CD4-positive, alpha-beta T cell treated with Interleukin-10 for 1 hour (primary cell): ENCODE results near the gene WDR20.
"Not testable (repeated sequence)": the region's sequence is repeated elsewhere in the genome, so short reads cannot be mapped to it uniquely, and the experiment has no call there.

Experiments used
- DNase-seq: peaks from one replicate; pipeline ENCODE4 v3.0.0-alpha.2; 2020

The WDR20 gene

GRCh38 chr14:102139286-102140026 is at the start of gene WDR20:
Gene WDR20, plus strand, starts transcription at chr14:102139897. Its CDS starts 27 bp downstream, at chr14:102139924.
- peak; percentile 99 for DNase-seq

DNA sequence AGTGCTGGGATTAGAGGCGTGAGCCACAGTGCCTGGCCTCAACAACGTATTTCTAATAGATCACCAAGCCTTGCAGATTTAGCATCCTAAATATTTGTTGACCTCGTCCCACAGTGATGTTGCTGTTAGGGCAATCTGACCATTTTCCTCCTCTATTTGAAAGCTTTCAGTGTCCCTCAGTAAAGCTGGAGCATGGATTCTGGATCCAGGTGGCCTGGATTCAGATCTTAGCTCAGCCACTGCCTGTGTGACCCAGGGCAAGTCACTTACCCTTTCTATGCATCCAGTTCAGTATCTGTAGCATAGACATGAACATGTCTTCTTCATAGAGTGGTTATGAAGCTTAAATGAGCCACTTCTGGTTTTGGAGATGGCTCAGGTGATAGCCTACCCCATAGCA is 49.0 kb upstream of the WDR20 start:
- DNase-seq = no peak

GRCh38 chr14:102092806-102093205 is 46.9 kb upstream of the WDR20 start:
- DNase-seq = no peak

GRCh38 chr14:102094101-102094500 is 45.6 kb upstream of the WDR20 start:
- no peak for DNase-seq

DNA sequence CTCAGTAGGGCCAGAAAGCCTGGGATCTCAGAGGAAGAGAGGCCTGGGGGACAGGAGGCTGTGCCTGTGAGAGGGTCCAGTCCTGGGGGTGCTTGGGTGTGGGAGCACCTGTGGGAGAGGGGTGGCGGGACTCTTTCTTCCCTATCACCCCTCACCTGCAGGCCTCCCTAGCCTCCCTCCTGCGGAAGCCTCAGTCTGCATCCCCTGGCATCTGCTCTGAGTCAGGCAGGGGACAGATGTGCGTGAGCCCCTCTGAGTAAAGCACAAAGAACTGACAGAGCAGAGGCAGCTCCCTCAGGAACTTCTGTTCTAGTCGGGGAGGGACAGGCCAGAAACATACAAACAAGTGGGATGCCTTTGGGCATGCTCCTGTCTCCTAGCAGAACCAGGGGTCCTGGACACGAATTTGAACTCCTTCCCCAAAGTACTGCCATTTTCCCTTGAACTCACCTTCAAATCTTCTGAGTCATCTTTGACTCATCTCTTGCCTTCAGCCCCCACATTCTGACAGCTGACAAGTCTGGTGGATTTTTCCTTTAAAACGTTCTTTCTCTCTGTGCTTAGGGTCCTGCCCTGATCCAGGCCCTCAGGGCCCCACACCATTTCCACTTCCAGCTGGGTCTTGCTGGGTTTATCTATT is 44.3 kb upstream of the WDR20 start:
- no peak for DNase-seq

DNA sequence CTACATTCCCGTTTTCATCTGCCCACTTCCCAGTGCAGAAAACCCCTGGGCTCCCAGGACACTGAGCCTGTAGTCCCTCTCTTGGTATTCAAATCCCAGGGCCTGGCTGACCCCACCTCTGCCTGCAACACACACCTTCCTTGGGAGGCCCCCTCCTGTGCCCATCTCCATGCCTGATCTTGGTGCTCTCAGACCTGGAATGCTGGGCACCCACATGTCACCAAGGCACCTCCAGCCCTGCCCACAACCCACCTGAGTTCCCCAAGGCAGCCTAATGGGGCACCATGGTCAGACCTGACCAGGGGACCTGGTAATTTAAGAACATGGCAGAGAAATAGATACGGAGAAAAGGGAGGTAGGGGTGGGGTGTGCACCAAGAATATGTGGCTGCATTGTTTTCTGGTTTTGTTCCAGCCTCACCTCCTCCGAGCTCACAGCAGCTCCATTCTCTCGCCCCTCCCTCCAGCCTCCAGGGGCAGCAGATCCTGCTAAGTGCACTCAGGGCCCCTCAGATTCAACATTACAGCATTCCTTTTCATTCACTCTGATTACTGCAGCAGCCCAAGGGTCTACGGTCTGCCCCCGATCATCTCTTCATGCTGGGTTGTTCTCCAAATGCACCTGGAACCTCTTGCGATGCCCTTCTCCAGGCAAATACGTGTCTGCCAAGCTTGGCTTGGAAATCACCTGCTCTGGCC is 43.7 kb upstream of the WDR20 start:
- no peak for DNase-seq

DNA sequence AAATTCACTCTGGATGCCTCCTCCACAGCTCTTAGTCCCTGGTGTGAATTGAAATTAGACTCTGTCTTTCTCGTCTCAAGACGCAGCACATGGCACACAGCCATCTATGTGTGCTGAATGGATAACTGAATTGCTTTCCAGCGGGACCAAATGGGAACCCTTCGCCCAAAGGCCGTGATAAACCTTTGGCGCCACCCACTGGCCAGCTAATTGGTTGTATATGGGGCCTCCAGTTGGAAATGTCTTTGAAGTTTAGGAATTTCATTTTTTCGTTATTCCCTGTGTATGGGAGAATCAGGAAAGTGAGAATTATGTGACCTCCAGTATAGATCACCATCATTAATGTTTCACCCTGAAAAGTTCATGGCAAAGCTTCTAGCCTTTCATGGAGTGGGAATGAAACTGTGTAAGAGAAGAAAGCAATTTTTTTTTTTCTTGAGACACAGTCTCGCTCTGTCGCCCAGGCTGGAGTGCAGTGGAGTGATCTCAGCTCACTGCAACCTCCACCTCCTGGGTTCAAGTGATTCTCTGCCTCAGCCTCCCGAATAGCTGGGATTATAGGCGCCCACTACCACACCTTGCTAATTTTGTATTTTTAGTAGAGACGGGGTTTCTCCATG is 43.0 kb upstream of the WDR20 start:
- peak; percentile 75 for DNase-seq

- DNase-seq = no peak
Observed at GRCh38 chr14:102097441-102098135, 42.1 kb upstream of the WDR20 start.

DNA sequence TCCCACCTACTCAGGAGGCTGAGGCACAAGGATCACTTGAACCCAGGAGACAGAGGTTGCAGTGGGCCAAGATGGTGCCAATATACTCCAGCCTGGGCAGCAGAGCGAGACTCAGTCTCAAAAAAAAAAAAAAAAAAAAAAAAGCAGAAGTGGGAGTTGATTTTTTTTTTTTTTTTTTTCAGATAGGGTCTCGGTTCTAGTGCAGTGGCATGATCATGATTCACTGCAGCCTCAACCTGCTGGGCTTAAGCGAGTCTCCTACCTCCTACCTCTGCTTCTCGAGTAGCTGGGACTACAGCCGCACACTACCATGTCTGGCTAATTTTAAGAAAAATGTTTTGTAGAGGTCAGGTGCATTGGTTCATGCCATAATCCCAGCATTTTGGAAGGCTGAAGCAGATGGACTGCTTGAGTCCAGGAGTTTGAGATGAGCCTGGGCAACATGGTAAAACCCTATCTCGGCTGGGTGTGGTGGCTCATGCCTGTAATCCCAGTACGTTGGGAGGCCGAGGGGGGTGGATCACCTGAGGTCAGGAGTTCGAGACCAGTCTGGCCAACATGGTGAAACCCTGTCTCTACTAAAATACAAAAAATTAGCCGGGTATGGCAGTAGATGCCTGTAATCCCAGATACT is 36.5 kb upstream of the WDR20 start:
- DNase-seq = no peak

DNA sequence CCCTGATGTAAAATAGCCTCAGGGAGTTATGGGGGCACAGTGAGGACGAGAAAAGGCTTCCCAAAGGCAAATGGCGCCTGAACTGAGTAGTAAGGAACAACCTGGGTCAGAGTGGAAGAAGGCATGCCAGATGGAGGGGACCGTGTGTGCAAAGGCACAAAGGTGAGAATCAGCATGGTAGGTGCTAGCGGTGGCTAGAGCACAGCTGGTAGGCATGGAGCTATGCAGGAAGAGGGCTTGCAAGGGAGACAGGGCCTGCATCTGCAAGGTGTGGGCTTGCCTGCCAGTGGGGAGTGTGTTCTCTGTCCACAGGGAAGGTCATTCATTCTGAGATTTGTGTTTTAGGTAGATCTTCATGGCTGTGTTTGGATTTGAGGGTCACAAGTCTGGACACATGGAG is 34.3 kb upstream of the WDR20 start:
- no peak for DNase-seq

DNA sequence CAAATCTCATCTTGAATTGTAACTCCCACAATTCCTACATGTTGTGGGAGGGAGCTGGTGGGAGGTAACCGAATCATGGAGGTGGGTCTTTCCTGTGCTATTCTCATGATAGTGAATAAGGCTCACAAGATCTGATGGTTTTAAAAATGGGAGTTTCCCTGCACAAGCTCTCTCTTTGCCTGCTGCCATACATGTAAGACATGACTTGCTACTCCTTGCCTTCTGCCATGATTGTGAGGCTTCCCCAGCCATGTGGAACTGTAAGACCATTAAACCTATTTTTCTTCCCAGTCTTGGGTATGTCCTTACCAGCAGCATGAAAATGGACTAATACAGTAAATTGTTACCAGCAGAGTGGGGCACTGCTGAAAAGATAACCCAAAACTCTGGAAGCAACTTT is 30.4 kb upstream of the WDR20 start:
- not testable (repeated sequence) for DNase-seq

- no peak for DNase-seq
Observed at GRCh38 chr14:102111101-102111500, 28.6 kb upstream of the WDR20 start.

GRCh38 chr14:102116361-102117180 is 23.1 kb upstream of the WDR20 start:
- no peak for DNase-seq

GRCh38 chr14:102117852-102118251 is 21.8 kb upstream of the WDR20 start:
- DNase-seq = no peak

DNA sequence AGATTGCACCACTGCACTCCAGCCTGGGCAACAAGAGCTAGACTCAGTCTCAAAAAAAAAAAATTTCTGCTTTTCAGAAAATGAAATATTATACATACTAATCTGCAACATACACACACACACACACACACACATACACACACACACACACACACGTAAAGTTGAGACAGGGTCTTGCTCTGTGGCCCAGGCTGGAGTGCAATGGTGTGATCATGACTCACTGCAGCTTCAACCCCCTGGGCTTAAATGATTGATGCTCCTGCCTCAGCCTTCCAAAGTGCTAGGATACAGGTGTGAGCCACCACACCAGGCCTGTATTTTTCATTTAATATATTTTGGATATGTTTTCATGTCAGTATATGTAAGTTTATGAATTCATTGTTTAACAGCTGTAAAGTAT is 18.8 kb upstream of the WDR20 start:
- DNase-seq = no peak

GRCh38 chr14:102121567-102121966 is 18.1 kb upstream of the WDR20 start:
- no peak for DNase-seq

DNA sequence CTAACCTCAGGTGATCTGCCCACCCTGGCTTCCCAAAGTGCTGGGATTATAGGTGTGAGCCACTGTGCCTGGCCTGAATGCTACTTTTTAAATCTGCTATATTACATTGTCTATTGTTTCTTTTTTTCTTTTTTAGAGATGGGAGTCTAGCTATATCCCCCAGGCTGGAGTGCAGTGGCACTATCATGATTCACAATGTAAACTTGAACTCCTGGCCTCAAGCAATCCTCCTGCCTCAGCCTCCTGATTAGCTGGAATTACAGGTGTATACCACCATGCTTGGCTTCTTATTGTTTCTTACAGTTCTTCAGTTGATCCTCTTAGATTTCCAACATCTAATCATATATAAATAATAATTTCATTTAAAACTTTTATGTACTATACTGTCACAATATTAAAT is 15.3 kb upstream of the WDR20 start:
- no peak for DNase-seq

- DNase-seq = no peak
Observed at GRCh38 chr14:102125546-102125945, 14.2 kb upstream of the WDR20 start.

DNA sequence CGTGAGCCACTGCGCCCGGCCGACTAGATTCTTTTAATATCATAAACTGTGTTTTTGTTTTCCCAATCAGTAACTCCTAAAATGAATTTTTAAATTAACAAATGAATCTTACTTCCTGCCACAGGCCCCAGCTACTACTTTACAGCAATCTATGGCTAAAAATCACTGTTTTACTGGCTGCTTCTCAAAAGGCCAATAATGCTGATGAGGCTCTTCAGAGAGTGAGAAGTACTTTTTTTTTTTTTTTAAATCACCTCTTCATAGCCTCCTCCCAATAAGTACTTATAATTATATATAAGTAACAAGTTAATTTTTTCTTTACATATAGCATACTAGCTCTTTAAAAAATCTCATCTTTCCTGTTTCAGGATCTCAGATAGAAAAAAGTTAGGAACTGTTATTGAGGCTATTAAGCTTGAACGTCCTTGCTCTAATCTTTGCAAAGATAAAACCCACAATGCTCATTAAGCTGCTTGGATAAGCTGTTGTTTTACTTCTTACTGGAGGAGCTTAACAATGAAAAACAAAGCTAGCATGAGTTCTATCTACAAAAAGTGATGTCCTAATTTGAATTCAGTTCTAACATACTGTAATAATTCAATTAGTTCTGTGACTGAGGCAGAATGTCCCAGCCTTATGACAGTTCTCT is 12.8 kb upstream of the WDR20 start:
- no peak for DNase-seq

DNA sequence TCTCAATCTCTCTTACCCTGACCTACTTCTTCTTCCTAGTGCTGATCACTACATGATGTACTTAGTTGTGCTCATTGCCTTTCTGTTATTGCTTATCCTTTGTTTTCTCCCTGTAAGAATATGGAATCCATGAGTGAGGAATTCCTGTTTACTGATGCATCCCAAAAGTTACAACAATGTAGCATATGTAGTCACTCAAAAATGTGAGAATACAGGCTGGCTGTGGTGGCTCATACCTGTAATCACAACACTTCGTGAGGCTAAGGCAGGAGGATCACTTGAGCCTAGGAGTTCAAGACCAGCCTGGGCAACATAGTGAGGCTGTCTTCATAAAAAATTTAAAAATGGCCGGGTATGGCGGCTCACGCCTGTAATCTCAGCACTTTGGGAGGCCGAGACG is 8.0 kb upstream of the WDR20 start:
- DNase-seq = no peak

DNA sequence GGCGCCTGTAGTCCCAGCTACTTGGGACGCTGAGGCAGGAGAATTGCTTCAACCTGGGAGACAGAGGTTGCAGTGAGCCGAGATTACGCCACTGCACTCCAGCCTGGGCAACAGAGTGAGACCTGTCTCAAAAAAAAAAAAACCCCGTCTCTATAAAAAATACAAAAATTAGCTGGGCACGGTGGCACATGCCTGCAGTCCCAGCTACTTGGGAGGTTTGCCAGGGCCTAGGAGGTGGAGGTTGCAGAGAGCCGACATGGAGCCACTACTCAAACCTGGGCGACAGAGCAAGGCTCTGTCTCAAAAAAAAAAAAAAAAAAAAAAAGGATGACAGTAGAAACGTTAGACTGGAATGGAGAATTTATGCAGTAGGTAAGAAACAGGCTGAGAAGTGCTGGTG is 5.7 kb upstream of the WDR20 start:
- not testable (repeated sequence) for DNase-seq
